Pancreas (tissue), 10 donors: Measurements from ENCODE around the gene CATSPERE. TPM values are rescaled to one million over a fixed set of nuclear protein-coding genes. Genes with fewer than 3 reads are reported as not detected.

Experiments used
- ATAC-seq, 4 donors: fragments of 200-7000 bp; cut with Tn5 transposase; one replicate each; pipeline versions ENCODE4 v1.8.0 to v1.9.1; 2020; ENCODE audit warnings: mild to moderate bottlenecking in 4 of 4, moderate library complexity in 4 of 4
- DNase-seq, 6 donors: peaks; one replicate each; pipeline ENCODE4 v3.0.0-alpha.2; 2020
- FAIRE-seq: peaks from 2 replicates; lab custom pipeline; 2012; peaks lifted over from hg19 to GRCh38; lab: Jason Lieb, UNC
- H3K27ac ChIP-seq, 4 donors: fragments of 200-600 bp; sonication (generic); 1 replicate in 3 of 4; 2 replicates in 1 of 4; pipeline versions ENCODE4 v1.5.0 to v1.8.0; 2020
- H3K27me3 ChIP-seq, 4 donors: fragments of 200-600 bp; one replicate each; pipeline ENCODE4 v1.8.0; 2021
- H3K36me3 ChIP-seq, 3 donors: fragments of 200-600 bp; sonication (generic) in 1 of 3; one replicate each; pipeline versions ENCODE4 v1.5.0 to v1.8.0; 2020 to 2021
- H3K4me1 ChIP-seq, 3 donors: fragments of 200-600 bp; one replicate each; pipeline ENCODE4 v1.8.0; 2021
- H3K4me3 ChIP-seq, 4 donors: fragments of 200-600 bp; sonication (generic) in 2 of 4; one replicate each; pipeline versions ENCODE4 v1.5.0 to v1.8.0; 2020 to 2021
- H3K9me3 ChIP-seq, 4 donors: fragments of 200-600 bp; one replicate each; pipeline ENCODE4 v1.8.0; 2021
- CTCF ChIP-seq, 4 donors: fragments of 200-600 bp; sonication (generic) in 3 of 4; IDR thresholded peaks; one replicate each; pipeline versions ENCODE4 v1.5.0 to v1.8.0; 2021; ENCODE audit warnings: antibody characterized with exemption in 4 of 4
- WGBS, 2 donors: extraction: QIAGEN DNeasy Blood & Tissue Kit; methylation state at CpG; one replicate each; pipeline ENCODE4 v1.1.7; 2013; 5-methylcytosine and 5-hydroxymethylcytosine counted together
- intact Hi-C, 3 donors: fragments of 100-400 bp; cut with DNase I; formaldehyde crosslinking; loops; one replicate each; pipeline versions ENCODE4 v1.11.1 to v1.14.2; 2022
- polyA plus RNA-seq, 2 donors: library from polyadenylated mRNA; stranded (reverse); fragments of 200-250 nt; gene quantifications; one replicate each; pipeline ENCODE4 v1.2.3, GENCODE V29; 2013
- total RNA-seq, 6 donors: library from RNA; stranded (reverse); fragmentation: NEBNext Ultra II Directional in 4 of 6; extraction: Animal tissue kit (Norgen Biotek cat#: 25700) in 4 of 6; gene quantifications; one replicate each; pipeline versions ENCODE4 v1.2.1 to v1.2.4, GENCODE V29; 2021 to 2023
- donor health status: healthy with polysubstance abuse.
- donor health status: DM: no; HTN: no; CAD: no; lungs with moderate emphysema.
- donor health status: DM: no; HTN: no; CAD: no.
- donor health status: control.
- donor health status: control.
- donor health status: Bipolar disorder and iron deficiency.
- donor health status: DM: yes; HTN: yes; CAD: no.
- donor health status: DM: no; HTN: no; CAD: no.
- donor health status: DM: no; HTN: no; CAD: no.
- donor health status: DM: yes; HTN: yes; CAD: no.

Gene CATSPERE
- total and polyA plus RNA-seq, 8 donors = 0.19 to 1.2 (median 0.57) TPM

GRCh38 chr1:244639561-244639960 is 178.5 kb downstream of the CATSPERE start:
- no peaks in the 10 kb centered on the region for H3K27me3 ChIP-seq
- no peak for FAIRE-seq
- ATAC-seq = no peak

DNA sequence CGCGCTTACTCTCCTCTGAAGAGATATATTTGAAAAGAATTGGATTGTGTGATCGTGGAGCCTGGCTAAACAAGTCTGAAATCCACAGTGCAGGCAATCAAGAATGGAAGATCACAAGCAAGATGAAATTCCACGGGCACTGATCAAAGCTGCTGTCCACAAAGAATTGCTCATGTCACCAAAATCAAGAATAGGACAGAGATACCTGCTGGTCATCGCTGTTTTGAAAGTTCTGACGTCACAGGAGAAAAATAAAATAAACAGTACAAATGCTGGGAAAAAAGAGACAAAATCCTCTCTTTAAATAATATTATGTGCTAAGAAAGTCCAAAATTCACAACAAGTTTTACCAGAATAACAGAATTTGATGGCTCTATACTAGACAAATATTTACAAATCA is 179.8 kb downstream of the CATSPERE start:
- DNase-seq (no peak), FAIRE-seq (no peak), ATAC-seq (no peak)
- Histone ChIP-seq H3K4me3 (no peak overlapping the region), H3K36me3 (no peaks in the 10 kb centered on the region), H3K27me3 (no peaks in the 10 kb centered on the region), H3K27ac (no peak overlapping the region), H3K9me3 (no peaks in the 10 kb centered on the region), H3K4me1 (no peaks in the 10 kb centered on the region)
- intact Hi-C loops = no loop called here
- 84 to 87% methylated on average over 6 of the region's 6 CpGs for WGBS, 2 donors
- TF ChIP-seq CTCF (IDR thresholded peaks at IDR 0.05) = no peak

More at GRCh38 chr1:244639561-244639960, 178.5 kb downstream of the CATSPERE start:
- Histone ChIP-seq H3K4me1 (no peaks in the 10 kb centered on the region), H3K36me3 (no peaks in the 10 kb centered on the region), H3K9me3 (no peaks in the 10 kb centered on the region), H3K4me3 (no peak overlapping the region), H3K27ac (no peak overlapping the region)
- no peak for TF ChIP-seq CTCF (IDR thresholded peaks at IDR 0.05)
- intact Hi-C loops = no loop called here
- DNase-seq = no peak

DNA sequence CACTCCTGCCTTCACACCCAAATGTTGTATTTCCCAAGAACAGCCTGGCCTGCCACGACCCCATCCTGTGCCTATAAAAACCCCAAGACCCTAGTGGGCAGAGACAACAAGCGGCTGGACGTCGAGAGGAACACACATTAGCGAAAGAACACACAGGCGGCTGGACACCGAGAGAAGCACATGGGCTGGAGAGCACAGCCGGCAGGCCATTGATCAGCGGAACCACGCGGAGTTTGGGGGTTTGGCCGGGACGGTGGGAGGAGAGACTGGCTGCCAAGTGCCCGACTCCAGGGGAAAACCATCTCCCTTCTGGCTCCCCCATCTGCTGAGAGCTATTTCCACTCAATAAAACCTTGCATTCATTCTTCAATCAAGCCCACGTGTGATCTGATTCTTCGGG is 181.5 kb downstream of the CATSPERE start:
- no peaks in the 10 kb centered on the region for H3K36me3 ChIP-seq
- ATAC-seq (no peak), DNase-seq (no peak), FAIRE-seq (no peak)
- H3K9me3 ChIP-seq = no peaks in the 10 kb centered on the region
- intact Hi-C loops = no loop called here
- no peaks in the 10 kb centered on the region for H3K27me3 ChIP-seq
- TF ChIP-seq CTCF (IDR thresholded peaks at IDR 0.05) = no peak
- H3K4me1 ChIP-seq = no peaks in the 10 kb centered on the region
- H3K27ac ChIP-seq = no peak overlapping the region
- H3K4me3 ChIP-seq = no peak overlapping the region
- 76 to 83% methylated on average over 16 of the region's 16 CpGs for WGBS, 2 donors

GRCh38 chr1:244642988-244643387 is 181.9 kb downstream of the CATSPERE start:
- Histone ChIP-seq H3K27ac (no peak overlapping the region), H3K4me3 (no peak overlapping the region), H3K4me1 (no peaks in the 10 kb centered on the region), H3K9me3 (no peaks in the 10 kb centered on the region), H3K36me3 (no peaks in the 10 kb centered on the region), H3K27me3 (no peaks in the 10 kb centered on the region)
- intact Hi-C loops = no loop called here
- FAIRE-seq = no peak
- DNase-seq = no peak
- WGBS, 2 donors = 82 to 90% methylated on average over 14 of the region's 14 CpGs
- ATAC-seq = no peak
- no peak for TF ChIP-seq CTCF (IDR thresholded peaks at IDR 0.05)

GRCh38 chr1:244645414-244645813 is 184.3 kb downstream of the CATSPERE start:
- ATAC-seq = no peak
- DNase-seq = no peak
- Histone ChIP-seq H3K27ac (no peak overlapping the region), H3K36me3 (no peaks in the 10 kb centered on the region), H3K27me3 (no peaks in the 10 kb centered on the region), H3K4me1 (no peaks in the 10 kb centered on the region), H3K4me3 (no peak overlapping the region), H3K9me3 (no peaks in the 10 kb centered on the region)
- intact Hi-C loops = no loop called here
- WGBS, 2 donors = 71 to 76% methylated on average over 6 of the region's 6 CpGs
- FAIRE-seq = no peak
- no peak for TF ChIP-seq CTCF (IDR thresholded peaks at IDR 0.05)
